ENCODE measurements around the gene LRRC4C. TPM values are rescaled to one million over a fixed set of nuclear protein-coding genes. Genes with fewer than 3 reads are reported as not detected.

LRRC4C gene
- total and polyA plus RNA-seq, 5 donors: 1.0 to 2.7 (median 2.0) TPM

DNA sequence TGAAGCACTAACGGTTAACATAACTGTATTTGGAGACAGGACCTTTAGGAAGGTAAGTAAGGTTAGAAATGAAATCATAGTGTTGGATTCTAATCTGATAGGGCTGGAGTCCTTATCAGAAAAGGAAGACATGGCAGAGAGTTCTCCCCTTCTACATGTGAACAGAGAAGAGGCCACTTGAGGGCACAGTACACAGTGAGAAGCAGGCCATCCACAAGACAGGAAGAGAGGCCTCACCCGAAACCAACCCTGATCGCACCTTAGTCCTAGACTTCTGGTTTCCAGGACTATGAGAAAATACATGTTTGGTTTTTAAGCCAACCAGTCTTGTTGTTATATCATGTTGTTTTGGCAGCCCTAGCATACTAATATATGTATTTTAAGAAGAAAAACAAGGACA lies 170.0 kb downstream of the LRRC4C start:
- no peak for DNase-seq
- intact Hi-C loops (cut with DNase I): no loop called here
- WGBS: 94% methylated on average over 3 of the region's 3 CpGs
- no peaks in the 10 kb centered on the region for H3K27me3 ChIP-seq (ENCODE audit: control insufficient read depth, insufficient read depth)
- H3K9me3 ChIP-seq (ENCODE audit: control insufficient read depth, low read length): no peaks in the 10 kb centered on the region
- H3K4me3 ChIP-seq (ENCODE audit: low read length): no peak overlapping the region
- H3K27ac ChIP-seq (ENCODE audit: low read length): no peak overlapping the region
- ATAC-seq: no peak
- no peaks in the 10 kb centered on the region for H3K4me1 ChIP-seq (ENCODE audit: control insufficient read depth, insufficient read depth, low read length)

DNA sequence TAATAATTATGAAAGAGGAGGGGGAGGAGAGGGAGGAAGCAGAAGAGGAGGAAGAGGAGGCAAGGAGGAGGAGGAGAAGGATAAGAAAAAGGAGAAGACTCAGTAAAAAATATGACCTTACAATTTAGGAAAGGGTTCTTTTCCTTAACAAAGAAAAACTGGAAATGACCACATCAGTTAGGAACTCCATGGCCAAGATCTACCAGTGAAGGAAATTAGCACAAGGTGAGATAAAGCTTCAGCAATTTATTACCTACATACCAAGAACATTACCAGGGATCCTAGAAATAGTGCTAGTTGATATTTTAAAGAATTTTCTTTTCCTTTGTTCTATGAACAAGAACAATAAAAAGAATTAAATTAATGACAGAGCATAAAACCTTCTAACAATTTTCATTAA lies 172.7 kb downstream of the LRRC4C start:
- H3K4me3 ChIP-seq (ENCODE audit: low read length): no peak overlapping the region
- ATAC-seq: no peak
- DNase-seq: no peak
- no peaks in the 10 kb centered on the region for H3K9me3 ChIP-seq (ENCODE audit: control insufficient read depth, low read length)
- no peaks in the 10 kb centered on the region for H3K27me3 ChIP-seq (ENCODE audit: control insufficient read depth, insufficient read depth)
- H3K27ac ChIP-seq (ENCODE audit: low read length): no peak overlapping the region
- no peaks in the 10 kb centered on the region for H3K4me1 ChIP-seq (ENCODE audit: control insufficient read depth, insufficient read depth, low read length)
- intact Hi-C loops (cut with DNase I): no loop called here

DNA sequence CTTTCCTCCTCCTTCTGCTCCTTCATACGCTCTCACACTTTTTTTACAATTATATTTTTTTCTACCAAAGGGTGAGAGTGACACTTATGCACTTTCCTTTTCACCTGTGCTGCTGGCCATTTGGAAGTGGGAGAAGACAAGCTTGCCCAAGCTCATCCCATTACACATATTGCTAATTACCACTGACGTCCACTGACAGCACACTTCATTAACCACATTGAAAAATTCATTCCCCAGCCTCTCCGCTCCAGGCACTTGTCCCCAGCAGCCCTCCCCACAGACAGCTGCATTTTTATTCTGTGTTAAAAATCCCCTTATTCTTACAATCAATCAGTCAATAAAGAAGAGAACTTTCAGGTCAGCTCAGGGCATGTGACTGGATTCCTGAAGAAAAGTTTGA lies 175.1 kb downstream of the LRRC4C start:
- DNase-seq (no peak), ATAC-seq (no peak)
- intact Hi-C loops (cut with DNase I): no loop called here
- no peaks in the 10 kb centered on the region for H3K4me1 ChIP-seq (ENCODE audit: control insufficient read depth, insufficient read depth, low read length)
- H3K27me3 ChIP-seq (ENCODE audit: control insufficient read depth, insufficient read depth): no peaks in the 10 kb centered on the region
- 79% methylated on average over 3 of the region's 3 CpGs for WGBS
- H3K27ac ChIP-seq (ENCODE audit: low read length): no peak overlapping the region
- no peak overlapping the region for H3K4me3 ChIP-seq (ENCODE audit: low read length)
- no peaks in the 10 kb centered on the region for H3K9me3 ChIP-seq (ENCODE audit: control insufficient read depth, low read length)

DNA sequence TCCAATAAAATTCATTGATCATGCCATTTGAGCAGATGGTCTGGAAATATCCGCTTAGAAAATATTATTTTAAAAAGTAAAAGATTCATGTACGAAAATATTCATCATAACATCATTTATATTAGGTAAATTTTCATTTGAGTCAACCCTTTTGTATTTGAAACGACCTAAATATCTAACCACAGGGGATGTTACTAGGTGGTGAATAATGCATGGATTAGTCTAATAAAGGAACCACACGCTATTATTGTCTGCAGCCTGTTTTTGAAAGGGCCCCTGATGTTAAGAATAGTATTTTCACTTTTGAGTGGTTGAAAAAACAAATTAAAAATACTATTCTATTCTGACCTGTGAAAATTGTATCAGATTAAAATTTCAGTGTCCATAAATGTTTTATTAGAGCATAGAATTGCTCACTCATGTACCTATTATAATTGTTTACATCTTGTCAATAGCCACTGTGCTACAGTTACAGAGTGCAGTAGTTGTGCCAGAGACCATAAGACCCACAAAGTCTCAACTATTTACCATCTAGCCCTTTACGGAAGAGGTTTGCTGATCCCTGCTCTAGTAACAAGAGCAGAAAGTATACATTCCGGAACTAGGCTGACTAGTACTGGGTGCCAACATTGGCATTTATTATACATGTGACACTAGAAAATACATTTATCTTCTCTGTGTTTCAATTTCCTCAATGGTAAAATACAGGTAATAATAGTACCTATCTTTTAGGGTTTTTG lies 176.1 kb downstream of the LRRC4C start:
- no peaks in the 10 kb centered on the region for H3K27me3 ChIP-seq (ENCODE audit: control insufficient read depth, insufficient read depth)
- WGBS: 81% methylated on average over 6 of the region's 6 CpGs
- intact Hi-C loops (cut with DNase I): no loop called here
- ATAC-seq: no peak
- no peak overlapping the region for H3K27ac ChIP-seq (ENCODE audit: low read length)
- H3K4me3 ChIP-seq (ENCODE audit: low read length): no peak overlapping the region
- H3K9me3 ChIP-seq (ENCODE audit: control insufficient read depth, low read length): no peaks in the 10 kb centered on the region
- no peak for DNase-seq
- H3K4me1 ChIP-seq (ENCODE audit: control insufficient read depth, insufficient read depth, low read length): no peaks in the 10 kb centered on the region

DNA sequence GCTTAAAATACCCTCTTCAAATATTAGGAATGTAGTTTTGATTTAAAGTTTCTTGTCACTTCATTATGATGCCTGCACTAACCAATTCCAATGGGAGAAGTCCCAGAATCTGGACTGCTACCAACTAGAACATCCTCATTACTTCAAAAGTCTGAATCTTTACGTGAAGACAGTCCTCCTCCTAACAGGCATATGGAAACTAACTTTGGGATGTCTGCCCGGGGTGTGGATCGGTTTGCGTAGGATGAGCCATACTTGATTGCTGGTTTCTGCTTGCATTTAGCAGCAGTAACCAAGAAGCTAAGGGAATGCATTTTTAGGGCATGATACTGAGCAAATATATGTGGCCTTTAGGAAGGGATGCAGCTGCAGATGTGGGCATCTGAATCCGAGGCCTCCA lies 177.1 kb downstream of the LRRC4C start:
- no peaks in the 10 kb centered on the region for H3K9me3 ChIP-seq (ENCODE audit: control insufficient read depth, low read length)
- no peak for ATAC-seq
- WGBS: 62% methylated on average over 5 of the region's 5 CpGs
- intact Hi-C loops (cut with DNase I): no loop called here
- no peaks in the 10 kb centered on the region for H3K4me1 ChIP-seq (ENCODE audit: control insufficient read depth, insufficient read depth, low read length)
- no peak overlapping the region for H3K27ac ChIP-seq (ENCODE audit: low read length)
- H3K27me3 ChIP-seq (ENCODE audit: control insufficient read depth, insufficient read depth): no peaks in the 10 kb centered on the region
- H3K4me3 ChIP-seq (ENCODE audit: low read length): no peak overlapping the region
- no peak for DNase-seq

DNA sequence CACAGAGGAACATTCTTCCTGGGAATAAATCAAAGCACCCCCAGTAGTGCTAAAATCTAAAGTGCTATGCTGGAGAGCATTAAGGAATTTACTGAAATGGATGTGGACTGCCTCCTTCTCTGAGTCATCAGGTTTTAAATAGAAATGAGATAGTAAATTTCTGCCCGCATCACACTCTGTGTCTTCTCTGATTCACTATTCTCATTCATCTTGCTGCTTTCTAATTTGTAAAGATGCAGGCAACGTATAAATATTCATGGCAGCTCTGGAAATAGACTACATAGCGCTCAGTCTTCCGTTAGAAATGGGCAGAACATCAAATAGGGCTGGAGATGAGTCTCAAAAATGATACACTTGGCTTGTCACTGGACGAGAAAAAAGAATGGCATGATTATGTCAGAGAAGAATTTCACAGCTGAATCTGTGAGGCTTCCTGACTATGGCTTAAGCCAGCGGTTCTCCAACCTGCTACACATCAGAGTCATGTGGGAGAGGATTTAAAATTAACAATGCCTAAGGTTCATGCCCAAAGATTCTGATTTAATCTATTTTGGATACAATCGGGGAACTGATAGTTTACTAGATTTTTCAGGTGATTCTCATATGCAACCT lies 178.2 kb downstream of the LRRC4C start:
- Histone ChIP-seq H3K27ac (ENCODE audit: low read length) (peak overlapping the region; percentile 67), H3K27me3 (ENCODE audit: control insufficient read depth, insufficient read depth) (no peaks in the 10 kb centered on the region), H3K4me3 (ENCODE audit: low read length) (no peak overlapping the region), H3K9me3 (ENCODE audit: control insufficient read depth, low read length) (no peaks in the 10 kb centered on the region), H3K4me1 (ENCODE audit: control insufficient read depth, insufficient read depth, low read length) (no peaks in the 10 kb centered on the region)
- DNase-seq: no peak
- ATAC-seq: peak; percentile 80 to 83
- intact Hi-C loops (cut with DNase I): no loop called here
- 34% methylated on average over 7 of the region's 7 CpGs for WGBS

DNA sequence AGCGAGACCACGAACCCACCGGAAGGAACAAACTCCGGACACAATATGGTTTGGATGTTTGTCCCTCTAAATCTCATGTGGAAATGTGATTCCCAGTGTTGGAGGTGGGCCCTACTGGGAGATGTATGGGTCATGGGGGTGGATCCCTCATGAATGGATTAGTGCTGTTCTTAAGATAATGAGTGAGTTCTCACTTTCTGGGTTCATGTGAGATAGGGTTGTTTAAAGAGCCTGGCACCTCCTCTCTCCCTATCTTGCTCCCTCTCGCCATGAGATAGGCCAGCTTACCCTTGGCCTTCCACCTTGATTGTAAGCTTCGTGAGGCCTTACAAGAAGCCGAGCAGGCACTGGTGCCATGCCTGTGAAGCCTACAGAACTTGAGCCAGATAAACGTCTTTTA lies 184.6 kb downstream of the LRRC4C start:
- no peaks in the 10 kb centered on the region for H3K27me3 ChIP-seq (ENCODE audit: control insufficient read depth, insufficient read depth)
- DNase-seq (no peak), ATAC-seq (no peak)
- H3K27ac ChIP-seq (ENCODE audit: low read length): peak overlapping the region; percentile 42
- no peaks in the 10 kb centered on the region for H3K9me3 ChIP-seq (ENCODE audit: control insufficient read depth, low read length)
- no peak overlapping the region for H3K4me3 ChIP-seq (ENCODE audit: low read length)
- H3K4me1 ChIP-seq (ENCODE audit: control insufficient read depth, insufficient read depth, low read length): peaks cover 2% of the 10 kb centered on the region
- 82% methylated on average over 8 of the region's 8 CpGs for WGBS
- intact Hi-C loops (cut with DNase I): no loop called here

DNA sequence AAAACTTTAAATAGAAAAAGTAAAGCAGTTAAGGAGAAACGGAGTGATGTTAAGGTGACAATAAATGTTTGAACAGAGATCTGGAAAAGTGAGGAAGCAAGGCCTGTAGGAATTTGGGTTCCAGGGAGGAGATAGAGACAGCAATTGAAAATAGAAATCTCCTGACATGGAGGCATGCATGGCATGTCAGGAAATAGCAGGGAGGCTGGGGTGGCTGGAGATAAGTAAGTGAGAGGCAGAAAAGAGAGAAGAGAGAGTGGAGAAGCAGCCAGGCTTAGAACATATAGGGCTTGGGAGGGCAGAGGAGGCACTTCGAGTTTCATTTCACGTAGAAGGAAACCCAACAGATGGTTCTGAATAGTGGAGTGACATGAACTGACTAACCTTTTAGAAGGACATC lies 185.5 kb downstream of the LRRC4C start:
- WGBS: 57% methylated on average over 3 of the region's 3 CpGs
- H3K4me3 ChIP-seq (ENCODE audit: low read length): no peak overlapping the region
- no peaks in the 10 kb centered on the region for H3K9me3 ChIP-seq (ENCODE audit: control insufficient read depth, low read length)
- no peaks in the 10 kb centered on the region for H3K27me3 ChIP-seq (ENCODE audit: control insufficient read depth, insufficient read depth)
- no peak for DNase-seq
- H3K4me1 ChIP-seq (ENCODE audit: control insufficient read depth, insufficient read depth, low read length): peaks cover 2% of the 10 kb centered on the region
- H3K27ac ChIP-seq (ENCODE audit: low read length): peak overlapping the region; percentile 42
- intact Hi-C loops (cut with DNase I): no loop called here
- ATAC-seq: peak in 1 of 2 donors; percentile 60

DNA sequence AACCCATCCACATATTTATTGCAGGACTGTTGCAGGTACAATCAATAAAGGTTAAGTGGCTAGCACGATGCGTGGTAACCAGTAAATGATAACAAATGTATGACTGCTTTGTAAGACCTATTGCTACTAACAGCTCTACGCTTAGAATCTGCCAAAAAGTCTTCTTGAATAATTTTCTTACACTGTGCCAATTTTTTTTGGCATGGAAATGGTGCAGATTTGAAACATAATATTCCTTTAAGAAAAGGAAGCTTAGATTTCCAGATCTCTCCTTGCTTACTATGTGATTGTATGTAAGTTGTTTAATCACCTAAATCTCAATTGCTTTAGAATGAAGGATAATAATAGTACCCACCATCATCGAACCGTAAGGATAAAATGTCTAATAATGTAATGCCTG lies 192.0 kb downstream of the LRRC4C start:
- 45% methylated on average over 5 of the region's 5 CpGs for WGBS

DNA sequence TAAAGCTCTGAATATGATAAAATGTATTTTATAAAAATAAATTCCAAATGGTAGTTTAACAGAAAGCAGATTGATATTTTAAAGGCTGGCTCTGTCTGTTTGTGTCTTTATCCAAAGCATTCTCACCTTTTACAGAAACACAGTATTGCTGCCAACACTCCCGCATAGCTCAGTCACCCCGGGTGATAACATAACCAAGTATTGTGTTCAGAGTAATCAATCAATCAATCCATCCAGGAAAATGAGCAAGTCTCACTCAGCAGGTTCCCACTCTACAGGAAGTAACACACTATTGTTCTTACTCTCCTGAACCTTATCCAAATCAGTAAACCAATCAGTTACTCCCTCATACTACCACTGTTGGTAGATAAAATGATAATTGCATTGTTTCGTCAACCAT lies 203.4 kb downstream of the LRRC4C start:
- WGBS: 51% methylated on average over 3 of the region's 3 CpGs
- ATAC-seq (no peak), DNase-seq (no peak)
- no peak overlapping the region for H3K4me3 ChIP-seq (ENCODE audit: low read length)
- intact Hi-C loops (cut with DNase I): no loop called here
- no peaks in the 10 kb centered on the region for H3K9me3 ChIP-seq (ENCODE audit: control insufficient read depth, low read length)
- no peaks in the 10 kb centered on the region for H3K27me3 ChIP-seq (ENCODE audit: control insufficient read depth, insufficient read depth)
- H3K27ac ChIP-seq (ENCODE audit: low read length): no peak overlapping the region
- H3K4me1 ChIP-seq (ENCODE audit: control insufficient read depth, insufficient read depth, low read length): no peaks in the 10 kb centered on the region

More for the DNA sequence above, 192.0 kb downstream of the LRRC4C start:
- H3K9me3 ChIP-seq (ENCODE audit: control insufficient read depth, low read length): no peaks in the 10 kb centered on the region
- no peaks in the 10 kb centered on the region for H3K4me1 ChIP-seq (ENCODE audit: control insufficient read depth, insufficient read depth, low read length)
- H3K27me3 ChIP-seq (ENCODE audit: control insufficient read depth, insufficient read depth): no peaks in the 10 kb centered on the region
- DNase-seq (no peak), ATAC-seq (no peak)
- H3K4me3 ChIP-seq (ENCODE audit: low read length): no peak overlapping the region
- intact Hi-C loops (cut with DNase I): no loop called here
- no peak overlapping the region for H3K27ac ChIP-seq (ENCODE audit: low read length)

DNA sequence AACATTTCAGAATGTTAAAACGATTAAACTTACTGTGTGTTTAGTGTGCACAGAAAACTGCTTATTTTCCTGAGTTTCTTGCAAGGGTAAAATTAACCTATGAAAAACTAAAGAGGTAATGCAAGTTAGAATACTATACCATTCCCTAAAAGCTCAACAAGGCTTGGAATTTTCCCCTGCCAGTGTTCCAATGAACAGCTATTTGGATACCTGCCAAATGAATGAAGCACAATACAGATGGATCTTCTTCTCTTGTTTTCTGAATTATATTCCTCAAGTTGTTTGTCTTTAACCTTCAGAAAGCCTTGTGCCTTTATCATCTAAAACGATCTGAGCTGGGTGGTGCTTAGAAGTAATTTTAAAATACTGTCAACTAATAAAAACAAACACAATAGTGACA lies 204.5 kb downstream of the LRRC4C start:
- WGBS: 54% methylated on average over 2 of the region's 2 CpGs
- no peaks in the 10 kb centered on the region for H3K27me3 ChIP-seq (ENCODE audit: control insufficient read depth, insufficient read depth)
- intact Hi-C loops (cut with DNase I): no loop called here
- H3K4me3 ChIP-seq (ENCODE audit: low read length): no peak overlapping the region
- no peak for DNase-seq
- H3K4me1 ChIP-seq (ENCODE audit: control insufficient read depth, insufficient read depth, low read length): no peaks in the 10 kb centered on the region
- H3K9me3 ChIP-seq (ENCODE audit: control insufficient read depth, low read length): no peaks in the 10 kb centered on the region
- no peak for ATAC-seq
- H3K27ac ChIP-seq (ENCODE audit: low read length): no peak overlapping the region

Measured in right cardiac atrium (tissue), 5 donors.